Gastrocnemius medialis (tissue), 4 donors: ENCODE measurements around the gene ZNF341.

Source experiments
- CTCF ChIP-seq, 5 experiments: fragments of 450-650 bp in 3 of 5; fragments of 200-600 bp in 2 of 5; sonication (generic) in 2 of 5; IDR thresholded peaks in 4 of 5; conservative IDR thresholded peaks in 1 of 5; 1 replicate in 4 of 5; 2 replicates in 1 of 5; pipeline ENCODE4 v1.5.1; 2016 to 2019; ENCODE audit warnings: antibody characterized with exemption in 5 of 5, mild to moderate bottlenecking in 3 of 5, moderate library complexity in 3 of 5
- POLR2A ChIP-seq, 2 donors: fragments of 450-650 bp; IDR thresholded peaks; one replicate each; pipeline ENCODE4 v1.6.1; 2017; ENCODE audit warnings: antibody characterized with exemption in 2 of 2, mild to moderate bottlenecking in 2 of 2, moderate library complexity in 2 of 2

GRCh38 chr20:33773412-33774089, 41.8 kb downstream of the ZNF341 start:
- TF ChIP-seq CTCF (IDR thresholded peaks at IDR 0.05 in 4 of 5, conservative IDR thresholded peaks at IDR 0.05 in 1 of 5) (no peak), POLR2A (IDR thresholded peaks at IDR 0.05) (no peak)
